GM12874 (cell line): ENCODE data around the gene EYA3.

Experiments used
- TF ChIP-seq, protein P1 (sequence below): IDR thresholded peaks from 2 replicates; pipeline ENCODE4 v1.5.1; 2011; ENCODE audit warnings: low read depth, mild to moderate bottlenecking, control low read depth, low read length, moderate library complexity; ENCODE audit not compliant: insufficient read depth

The EYA3 gene

DNA sequence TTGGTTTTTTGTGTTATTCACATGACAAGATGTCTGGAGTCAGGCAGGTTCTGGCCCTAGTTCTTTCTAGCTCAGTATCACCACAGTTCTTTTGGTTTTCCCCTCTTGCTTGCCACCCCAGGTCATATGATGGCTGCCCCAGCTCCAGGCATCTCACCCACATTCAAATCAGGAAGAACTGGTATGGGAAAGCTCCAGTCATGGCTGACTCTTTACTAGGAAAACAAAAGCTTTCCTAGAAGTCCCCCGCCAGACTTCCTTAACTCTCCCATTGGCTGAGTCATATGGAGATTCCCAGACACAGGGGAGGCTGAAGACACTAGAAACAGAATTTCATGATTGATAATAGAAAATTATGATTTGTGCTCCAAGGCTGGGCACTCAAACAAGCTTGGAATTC lies 22.1 kb upstream of the EYA3 start:
- TF ChIP-seq, protein P1, sequence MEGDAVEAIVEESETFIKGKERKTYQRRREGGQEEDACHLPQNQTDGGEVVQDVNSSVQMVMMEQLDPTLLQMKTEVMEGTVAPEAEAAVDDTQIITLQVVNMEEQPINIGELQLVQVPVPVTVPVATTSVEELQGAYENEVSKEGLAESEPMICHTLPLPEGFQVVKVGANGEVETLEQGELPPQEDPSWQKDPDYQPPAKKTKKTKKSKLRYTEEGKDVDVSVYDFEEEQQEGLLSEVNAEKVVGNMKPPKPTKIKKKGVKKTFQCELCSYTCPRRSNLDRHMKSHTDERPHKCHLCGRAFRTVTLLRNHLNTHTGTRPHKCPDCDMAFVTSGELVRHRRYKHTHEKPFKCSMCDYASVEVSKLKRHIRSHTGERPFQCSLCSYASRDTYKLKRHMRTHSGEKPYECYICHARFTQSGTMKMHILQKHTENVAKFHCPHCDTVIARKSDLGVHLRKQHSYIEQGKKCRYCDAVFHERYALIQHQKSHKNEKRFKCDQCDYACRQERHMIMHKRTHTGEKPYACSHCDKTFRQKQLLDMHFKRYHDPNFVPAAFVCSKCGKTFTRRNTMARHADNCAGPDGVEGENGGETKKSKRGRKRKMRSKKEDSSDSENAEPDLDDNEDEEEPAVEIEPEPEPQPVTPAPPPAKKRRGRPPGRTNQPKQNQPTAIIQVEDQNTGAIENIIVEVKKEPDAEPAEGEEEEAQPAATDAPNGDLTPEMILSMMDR: no peak

DNA sequence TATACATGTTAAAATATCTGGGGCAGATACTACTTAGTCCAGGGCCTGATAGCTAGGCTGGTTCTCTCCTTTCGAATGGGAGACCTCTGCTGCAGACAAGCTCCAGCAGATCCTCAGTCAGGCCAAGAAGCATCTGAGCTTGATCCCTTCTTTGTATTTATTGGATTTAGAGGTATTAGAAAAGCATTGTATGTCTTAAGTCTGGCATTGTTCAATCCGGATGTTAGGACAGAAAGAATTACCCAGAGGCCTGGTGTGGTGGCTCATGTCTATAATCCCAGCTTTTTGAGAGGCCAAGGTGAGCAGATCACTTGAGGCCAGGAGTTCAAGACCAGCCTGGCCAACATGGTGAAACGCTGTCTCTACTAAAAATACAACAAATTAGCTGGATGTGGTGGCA lies 21.2 kb upstream of the EYA3 start:
- TF ChIP-seq, protein P1: no peak

DNA sequence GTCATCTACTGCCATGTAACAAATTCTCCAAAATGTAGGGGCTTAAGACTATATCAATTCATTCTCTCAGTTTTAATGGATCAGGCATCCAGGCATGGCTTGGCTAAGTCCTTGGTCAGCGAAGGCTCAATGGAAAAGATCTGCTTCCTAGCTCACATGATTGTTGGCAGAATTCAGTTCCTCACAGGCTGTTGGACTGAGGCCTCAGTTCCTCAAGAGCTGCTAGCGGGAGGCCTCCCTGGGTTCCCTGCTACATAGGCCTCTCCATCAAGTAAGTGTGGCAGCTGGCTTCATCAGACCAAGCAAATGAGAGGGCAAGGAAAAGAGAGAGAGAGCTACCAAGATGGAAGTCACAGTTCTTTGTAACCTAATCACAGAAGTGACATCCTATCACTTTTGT lies 19.6 kb upstream of the EYA3 start:
- TF ChIP-seq, protein P1: no peak

DNA sequence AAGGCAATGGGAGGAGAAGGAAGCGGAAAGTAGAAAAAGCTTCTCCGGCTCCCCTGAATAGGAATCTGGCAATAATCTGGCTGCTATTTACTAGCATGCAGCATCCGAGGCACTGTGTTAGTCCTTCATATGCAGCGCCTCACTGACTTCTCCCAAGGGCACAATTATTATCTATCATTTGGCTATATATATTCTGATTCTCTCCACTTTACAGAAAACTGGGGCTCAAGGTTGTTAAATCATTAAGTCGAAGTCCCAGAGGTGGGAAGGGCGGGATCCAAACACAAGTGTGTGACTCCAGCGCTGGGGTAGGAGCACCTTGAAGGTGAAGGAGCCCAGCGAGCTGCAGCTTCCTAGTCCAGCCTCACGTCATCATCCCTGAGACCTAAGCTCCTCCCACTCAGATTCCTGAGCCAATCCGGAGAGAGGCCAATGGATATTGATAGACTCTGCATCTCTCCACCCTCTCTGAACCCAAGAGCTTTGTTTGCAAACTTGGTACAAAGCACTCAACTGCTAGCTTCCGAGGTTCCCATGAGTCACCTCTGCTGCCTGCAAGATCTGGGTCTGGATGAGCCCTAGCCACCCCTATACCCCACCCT lies 16.6 kb upstream of the EYA3 start:
- TF ChIP-seq, protein P1: no peak

DNA sequence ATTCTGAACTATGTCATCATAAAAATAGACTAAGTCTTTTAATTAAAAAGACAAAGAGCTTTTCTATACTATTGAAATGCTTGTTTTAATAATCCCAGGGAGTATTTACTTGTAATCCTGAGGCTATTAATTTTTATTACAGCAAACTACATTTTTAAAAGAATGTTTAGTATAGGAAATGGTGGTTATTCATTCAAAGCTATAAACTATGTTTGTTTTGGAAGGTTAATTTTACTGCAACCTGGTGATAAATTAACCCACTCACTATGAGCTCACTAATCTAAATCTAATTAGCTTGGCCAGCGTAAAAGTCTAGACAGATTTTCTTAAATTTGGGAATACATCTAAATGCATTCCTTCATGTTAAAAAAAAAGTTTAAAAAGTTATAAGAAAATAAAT lies 13.8 kb upstream of the EYA3 start:
- TF ChIP-seq, protein P1: no peak

DNA sequence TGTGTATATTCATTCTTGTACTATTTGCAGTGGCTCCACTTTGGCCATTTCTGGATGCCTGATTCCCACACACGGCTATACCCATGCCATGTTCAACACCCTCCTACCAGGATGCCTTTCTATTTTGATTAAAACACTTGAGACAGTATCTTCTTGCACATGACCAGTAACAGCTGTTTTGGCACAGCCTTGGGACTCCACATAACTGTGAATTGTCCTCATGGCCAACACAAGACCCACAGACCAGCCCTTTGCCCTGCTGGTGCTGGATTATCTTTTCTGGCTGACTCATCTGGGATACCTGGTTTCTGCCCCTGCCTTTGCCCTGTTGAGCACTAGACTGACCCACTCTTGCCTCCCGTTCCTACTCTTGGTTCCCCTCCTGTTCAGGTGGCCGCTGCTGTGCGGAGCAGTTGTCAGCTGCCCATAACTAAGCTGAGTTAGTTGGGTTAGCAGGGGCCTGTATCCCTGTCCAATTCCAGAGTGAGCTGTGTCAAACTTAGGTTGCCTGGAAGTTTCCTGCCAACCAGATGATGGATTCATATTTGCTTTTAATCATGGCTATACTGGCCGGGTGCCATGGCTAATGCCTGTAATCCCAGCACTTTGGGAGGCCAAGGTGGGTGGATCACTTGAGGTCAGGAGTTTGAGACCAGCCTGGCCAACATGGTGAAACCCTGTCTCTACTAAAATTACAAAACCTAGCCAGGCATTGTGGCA lies 10.8 kb upstream of the EYA3 start:
- TF ChIP-seq, protein P1: no peak

DNA sequence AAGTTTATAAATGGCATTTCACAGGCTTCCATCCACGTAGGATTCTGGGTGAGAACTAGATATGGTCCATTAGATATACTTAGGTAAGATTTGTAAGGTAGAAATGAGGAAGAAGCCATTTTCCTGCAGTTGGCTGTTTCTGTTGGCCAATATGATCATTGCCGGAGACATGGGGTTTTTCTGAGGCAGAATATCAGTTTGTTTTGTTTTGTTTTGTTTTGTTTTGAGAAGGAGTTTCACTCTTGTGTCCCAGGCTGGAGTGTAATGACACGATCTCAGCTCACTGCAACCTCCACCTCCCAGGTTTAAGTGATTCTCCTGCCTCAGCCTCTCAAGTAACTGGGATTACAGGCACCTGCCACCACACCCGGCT lies 8.7 kb upstream of the EYA3 start:
- TF ChIP-seq, protein P1: no peak
